NCI-H69 (cell line): Measurements from ENCODE around the gene CYP2D6.
"Not testable (repeated sequence)": the region's sequence is repeated elsewhere in the genome, so short reads cannot be mapped to it uniquely, and the experiment has no call there.

Source experiments
- DNase-seq: peaks from one replicate; lab custom pipeline; 2025; lab: John Stamatoyannopoulos, UW

Gene CYP2D6

DNA sequence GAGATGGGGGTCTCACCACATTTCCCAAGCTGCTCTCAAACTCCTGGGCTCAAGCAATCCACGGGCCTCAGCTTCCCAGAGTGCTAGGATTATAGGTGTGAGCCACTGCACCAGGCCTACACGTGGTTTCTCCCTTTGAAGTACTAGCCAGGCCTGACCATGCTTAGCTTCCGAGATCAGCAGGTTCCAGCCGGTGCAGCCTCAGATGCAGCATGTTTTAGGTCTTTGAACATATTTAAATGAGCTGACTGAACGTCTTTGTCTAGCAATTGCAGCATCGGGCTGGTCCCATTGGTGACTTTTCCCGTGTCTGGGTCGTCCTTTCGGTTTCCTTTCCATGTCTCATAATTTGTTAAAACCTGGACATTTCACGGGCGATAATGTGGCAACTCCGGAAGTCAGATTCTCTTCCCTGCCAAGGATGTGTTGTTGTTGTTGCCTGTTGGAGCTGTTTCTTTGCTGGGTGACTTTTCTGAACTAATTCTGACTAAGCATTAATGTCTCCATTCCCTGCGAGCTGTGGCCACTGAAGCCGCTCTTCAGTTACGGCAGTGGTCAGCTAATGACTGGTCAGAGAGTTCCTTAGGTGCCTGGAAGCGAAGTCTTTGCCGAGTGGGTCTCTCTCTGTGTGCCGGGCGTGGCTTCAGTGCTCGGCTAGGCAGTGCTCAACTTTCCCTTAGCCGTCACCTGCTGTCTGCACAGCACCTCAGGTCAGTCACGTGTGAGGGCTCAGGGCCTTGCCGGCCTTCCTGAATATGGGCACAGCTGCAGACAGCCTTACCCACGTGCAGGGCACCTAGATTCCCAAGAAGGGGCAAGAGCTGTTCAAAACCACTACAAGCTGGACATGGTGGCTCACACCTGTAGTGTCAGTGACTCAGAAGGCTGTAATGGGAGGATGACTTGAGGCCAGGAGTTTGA is 3.8 kb upstream of the CYP2D6 start:
- no peak for DNase-seq

DNA sequence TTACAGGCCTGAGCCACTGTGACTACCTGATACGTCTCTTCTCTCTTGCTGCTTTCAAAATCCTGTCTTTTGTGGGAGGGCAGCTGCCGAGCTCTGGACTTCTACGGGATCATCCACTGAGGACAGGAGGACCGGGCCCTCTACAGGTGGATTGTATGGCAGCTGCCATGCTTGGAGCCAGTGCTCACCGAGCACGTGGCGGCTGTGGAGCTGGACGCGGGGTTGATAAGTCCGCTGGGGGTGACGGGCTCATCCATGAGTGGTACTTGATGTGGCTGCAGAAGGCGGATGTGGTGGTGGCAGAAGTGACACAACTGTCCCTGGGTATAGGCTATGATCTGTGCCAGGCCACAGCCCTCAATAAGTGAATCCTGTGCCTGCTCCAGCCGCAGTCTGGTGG is 1.8 kb upstream of the CYP2D6 start:
- DNase-seq, result peak; percentile 16

DNA sequence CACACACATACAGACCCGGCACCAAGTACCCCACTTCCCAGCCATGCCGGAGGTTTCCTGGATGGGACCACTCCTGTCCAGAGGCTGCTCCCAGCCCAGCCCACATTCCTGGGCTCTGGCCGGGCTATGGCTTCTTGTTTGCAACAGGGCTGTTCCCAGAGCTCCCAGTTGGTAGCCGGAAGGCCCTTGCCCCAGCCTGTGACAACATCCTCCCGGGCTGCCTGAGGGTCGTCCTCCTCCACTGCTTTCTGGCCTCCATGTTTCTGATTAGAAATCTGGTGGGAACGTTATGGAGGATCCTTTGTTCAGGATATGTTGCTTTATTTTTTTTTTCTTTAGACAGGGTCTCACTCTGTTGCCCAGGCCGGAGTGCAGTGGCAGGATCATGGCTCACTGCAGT is 952 bp upstream of the CYP2D6 start:
- no peak for DNase-seq

DNA sequence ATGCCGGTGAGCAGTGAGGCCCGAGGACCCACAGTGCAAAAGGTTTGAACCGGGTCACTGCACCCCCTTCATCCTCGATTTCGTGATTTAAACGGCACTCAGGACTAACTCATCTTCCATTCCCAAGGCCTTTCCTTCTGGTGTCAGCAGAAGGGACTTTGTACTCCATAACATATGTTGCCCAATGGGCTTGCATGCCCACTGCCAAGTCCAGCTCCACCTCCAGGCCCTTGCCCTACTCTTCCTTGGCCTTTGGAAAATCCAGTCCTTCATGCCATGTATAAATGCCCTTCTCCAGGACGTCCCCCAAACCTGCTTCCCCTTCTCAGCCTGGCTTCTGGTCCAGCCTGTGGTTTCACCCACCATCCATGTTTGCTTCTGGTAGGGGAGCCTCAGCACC is 428 bp downstream of the CYP2D6 start:
- DNase-seq, result not testable (repeated sequence)

DNA sequence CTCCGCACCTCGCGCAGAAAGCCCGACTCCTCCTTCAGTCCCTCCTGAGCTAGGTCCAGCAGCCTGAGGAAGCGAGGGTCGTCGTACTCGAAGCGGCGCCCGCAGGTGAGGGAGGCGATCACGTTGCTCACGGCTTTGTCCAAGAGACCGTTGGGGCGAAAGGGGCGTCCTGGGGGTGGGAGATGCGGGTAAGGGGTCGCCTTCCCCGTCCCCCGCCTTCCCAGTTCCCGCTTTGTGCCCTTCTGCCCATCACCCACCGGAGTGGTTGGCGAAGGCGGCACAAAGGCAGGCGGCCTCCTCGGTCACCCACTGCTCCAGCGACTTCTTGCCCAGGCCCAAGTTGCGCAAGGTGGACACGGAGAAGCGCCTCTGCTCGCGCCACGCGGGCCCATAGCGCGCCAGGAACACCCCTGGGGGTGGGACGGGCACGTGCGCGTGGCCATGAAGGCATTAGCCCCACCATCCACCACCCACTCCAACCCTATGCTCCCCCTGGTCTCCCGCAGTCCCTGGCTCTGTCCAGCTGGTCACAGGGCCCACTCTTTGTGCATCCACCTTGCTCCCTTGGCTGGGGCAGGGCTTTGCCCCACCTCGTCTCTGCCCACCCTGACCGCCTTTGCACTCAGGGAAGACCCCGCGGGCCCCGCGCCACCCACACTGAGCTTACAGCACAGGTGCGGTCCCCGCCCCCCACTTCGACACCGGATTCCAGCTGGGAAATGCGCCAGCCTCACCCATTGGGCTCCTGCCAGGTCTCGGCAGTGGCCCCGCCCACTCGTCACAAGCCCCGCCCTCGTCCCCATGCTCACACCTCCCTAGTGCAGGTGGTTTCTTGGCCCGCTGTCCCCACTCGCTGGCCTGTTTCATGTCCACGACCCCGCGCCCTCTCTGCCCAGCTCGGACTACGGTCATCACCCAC is 1.6 kb downstream of the CYP2D6 start:
- DNase-seq, result peak; percentile 85

DNA sequence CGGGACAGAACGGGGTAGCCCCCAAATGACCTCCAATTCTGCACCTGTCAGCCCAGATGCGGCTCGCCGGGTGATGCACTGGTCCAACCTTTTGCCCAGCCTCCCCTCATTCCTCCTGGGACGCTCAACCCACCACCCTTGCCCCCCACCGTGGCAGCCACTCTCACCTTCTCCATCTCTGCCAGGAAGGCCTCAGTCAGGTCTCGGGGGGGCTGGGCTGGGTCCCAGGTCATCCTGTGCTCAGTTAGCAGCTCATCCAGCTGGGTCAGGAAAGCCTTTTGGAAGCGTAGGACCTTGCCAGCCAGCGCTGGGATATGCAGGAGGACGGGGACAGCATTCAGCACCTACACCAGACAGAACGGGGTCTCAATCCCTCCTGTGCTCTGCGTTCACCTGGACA is 2.6 kb downstream of the CYP2D6 start:
- not testable (repeated sequence) for DNase-seq

DNA sequence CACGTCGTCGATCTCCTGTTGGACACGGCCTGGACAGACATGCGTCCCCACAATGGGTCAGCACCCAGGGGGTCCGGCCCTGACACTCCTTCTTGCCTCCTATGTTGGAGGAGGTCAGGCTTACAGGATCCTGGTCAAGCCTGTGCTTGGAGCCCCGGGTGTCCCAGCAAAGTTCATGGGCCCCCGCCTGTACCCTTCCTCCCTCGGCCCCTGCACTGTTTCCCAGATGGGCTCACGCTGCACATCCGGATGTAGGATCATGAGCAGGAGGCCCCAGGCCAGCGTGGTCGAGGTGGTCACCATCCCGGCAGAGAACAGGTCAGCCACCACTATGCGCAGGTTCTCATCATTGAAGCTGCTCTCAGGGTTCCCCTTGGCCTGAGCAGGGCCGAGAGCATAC is 3.0 kb downstream of the CYP2D6 start:
- no peak for DNase-seq

DNA sequence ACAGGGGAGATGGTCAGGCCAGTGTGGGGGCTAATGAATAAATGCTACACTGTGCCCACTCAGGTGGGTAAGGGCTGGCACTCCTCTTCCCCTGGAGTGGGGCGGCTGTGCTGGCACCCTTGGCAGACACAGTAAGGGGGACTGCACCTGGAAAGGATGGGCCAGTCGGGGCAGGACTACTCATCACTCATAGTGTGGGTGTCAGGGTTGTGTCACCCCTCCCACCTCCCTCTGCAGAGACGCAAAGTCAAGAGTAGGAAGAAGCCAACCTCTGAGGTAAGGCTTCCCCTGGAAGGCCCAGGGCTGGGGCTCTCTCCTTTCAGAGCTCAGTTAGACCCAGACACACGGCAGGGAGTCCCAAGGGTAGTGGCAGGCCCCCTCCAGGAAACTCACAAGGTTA is 7.1 kb downstream of the CYP2D6 start:
- DNase-seq, result not testable (repeated sequence)

DNA sequence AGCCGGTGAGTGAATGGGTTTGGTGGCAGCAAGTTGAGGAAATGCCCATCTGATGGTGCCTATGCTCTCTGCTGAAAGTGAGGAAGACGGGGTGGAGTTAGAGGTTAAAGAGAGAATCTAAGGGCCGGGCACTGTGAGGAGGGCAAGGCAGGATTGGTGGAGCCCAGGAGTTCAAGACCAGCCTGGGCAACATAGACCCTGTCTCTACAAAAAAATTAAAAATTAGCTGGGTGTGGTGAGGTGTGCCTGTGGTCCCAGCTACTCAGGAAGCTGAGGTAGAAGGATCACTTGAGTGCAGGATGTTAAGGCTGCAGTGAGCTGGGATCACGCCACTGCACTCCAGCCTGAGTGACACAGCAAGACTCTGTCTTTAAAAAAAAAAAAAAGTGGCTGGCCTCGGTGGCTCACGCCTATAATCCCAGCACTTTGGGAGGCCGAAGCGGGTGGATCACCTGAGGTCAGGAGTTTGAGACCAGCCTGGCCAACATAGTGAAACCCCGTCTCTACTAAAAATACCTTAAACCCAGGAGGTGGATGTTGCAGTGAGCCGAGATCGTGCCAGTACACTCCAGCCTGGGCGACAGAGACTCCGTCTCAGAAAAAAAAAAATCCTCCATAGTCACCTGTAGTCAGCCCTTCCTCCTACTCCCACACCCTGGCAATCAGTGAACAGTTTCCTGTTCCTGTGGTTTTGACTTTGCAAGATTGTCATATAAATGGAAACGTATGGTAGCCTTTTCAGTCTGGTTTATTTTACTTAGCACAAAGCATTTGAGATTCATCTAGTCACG is 10.2 kb downstream of the CYP2D6 start:
- not testable (repeated sequence) for DNase-seq

DNA sequence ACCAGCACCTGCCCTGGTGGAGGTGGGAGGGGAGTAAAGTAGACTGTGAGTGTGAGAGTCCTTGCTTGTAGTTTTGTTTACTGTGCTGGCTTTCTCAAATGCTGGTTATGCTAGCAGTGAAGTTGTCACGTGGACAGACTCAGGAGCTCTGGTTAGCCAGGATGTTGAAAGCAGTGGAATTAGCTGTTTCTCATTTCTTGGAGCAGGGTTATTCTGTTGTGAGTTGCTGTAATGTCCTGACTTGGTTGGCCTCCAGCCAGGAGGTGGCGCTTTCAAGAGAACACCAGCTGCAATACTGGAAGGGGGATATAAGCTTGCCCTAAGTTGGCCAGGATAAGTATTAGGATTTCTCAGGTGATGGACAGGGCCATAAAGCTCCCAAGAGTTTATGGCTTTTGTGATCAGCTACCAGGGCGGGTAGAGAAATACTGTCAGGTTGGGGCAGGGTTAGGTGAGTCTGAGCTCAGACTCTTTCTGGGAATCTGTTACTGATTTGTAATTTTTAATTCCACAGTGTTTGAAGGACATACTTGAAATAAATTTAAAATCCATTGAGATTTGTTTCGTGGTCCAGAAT is 13.7 kb downstream of the CYP2D6 start:
- peak; percentile 17 for DNase-seq

DNA sequence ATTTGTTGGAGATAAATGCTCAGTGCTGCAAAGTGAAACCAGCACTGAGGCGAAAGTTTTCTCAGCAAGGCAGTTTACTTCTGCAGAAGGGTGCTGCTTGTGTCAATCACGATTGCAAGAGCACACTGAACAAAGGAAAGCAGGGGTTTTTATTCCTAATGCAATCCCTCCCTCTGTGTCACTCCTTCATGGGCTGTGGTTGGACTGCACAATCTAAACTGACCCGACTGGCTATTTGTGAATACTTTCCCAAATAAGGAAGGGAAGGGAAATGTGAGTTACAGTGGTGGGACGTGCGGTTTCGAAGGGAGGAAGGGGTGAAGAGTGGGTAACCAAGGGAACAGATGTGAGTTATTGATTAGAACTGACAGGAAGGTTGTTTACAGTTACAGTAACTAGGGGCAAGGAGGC is 15.2 kb downstream of the CYP2D6 start:
- not testable (repeated sequence) for DNase-seq

DNA sequence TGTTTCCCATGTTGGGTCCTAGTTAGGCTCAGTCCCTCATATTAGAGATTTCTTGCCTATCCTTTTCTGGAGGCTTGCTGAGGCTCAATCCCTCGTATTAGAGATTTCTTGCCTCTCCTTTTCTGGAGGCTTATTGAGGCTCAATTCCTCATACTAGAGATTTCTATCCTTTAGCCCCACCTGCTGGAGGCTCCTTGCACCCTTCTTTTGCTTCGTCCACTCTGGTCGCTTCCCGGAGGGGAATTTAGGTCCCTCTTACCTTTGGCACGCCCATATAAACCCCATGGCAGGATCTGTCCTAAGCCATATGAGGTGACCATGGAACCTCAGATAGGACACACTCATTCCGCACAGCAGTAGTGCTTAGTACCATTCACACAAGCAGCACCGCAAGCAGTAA is 15.9 kb downstream of the CYP2D6 start:
- peak; percentile 48 for DNase-seq

DNA sequence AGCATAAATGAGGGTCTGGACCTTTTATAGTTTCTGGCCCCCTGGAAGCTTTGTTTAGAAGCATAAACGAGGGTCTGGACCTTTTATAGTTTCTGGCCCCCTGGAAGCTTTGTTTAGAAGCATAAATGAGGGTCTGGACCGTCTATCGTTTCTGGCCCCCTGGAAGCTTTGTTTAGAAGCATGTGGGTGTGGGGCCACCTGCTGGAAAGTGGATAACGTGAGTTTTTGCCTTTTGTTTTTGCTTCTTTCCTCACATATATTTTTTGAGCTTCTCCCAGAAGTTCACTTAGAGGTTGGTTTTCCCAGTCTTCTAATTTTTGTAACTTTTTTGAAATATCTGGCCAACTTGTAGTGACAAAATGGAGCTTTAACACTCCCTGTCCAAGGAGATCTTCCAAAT is 17.8 kb downstream of the CYP2D6 start:
- DNase-seq, result peak; percentile 51

DNA sequence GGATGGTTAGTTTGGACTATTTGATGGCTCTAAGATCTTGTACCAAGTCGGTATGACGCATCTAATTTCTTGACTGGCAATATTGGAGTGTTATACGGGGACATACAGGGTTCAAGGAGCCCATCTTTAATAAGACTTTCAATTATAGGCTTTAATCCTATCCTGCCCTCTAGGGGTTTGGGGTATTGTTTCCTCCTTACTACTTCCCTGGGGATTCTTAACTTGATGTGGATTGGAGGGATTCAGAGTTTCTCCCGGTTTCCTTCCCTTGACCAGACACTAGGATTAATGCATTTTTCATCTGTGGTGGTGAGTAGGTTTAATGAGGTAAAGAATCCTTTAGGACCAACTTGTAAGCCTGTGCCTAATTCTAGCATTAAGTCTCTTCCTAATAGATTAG is 18.8 kb downstream of the CYP2D6 start:
- DNase-seq, result peak; percentile 31

DNA sequence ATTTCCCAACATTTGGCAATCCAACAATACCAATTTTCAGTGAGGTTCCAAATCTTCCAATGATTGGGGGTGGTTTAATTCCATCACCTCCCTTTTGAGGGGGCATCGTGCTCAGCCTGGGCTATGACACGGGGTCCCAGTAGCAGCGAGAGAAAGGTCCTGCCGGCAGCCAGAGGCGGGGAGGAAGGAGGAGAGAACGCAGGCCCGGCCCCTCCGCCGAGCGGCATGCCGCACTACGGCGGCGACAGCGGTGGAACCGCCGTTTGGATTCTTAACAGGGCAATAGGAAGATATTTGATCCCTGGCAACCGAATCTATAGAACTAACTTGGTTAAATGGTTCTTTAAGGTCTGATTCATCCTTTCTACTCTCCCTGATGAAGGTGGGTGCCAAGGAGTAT is 21.8 kb downstream of the CYP2D6 start:
- no peak for DNase-seq

DNA sequence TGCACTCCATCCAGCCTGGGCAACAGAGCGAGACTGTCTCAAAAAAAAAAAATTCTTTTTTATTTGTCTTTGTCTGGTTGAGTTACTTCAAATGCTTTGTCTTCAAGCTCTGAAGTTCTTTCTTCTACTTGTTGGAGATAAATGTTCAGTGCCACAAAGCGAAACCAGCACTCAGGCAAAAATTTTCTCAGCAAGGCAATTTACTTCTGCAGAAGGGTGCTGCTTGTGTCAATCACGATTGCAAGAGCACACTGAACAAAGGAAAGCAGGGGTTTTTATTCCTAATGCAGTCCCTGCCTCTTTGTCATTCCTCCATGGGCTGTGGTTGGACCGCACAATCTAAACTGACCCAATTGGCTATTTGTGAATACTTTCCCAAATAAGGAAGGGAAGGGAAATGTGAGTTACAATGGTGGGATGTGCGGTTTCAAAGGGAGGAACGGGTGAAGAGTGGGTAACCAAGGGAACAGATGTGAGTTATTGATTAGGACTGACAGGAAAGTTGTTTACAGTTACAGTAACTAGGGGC is 26.2 kb downstream of the CYP2D6 start:
- DNase-seq, result not testable (repeated sequence)

DNA sequence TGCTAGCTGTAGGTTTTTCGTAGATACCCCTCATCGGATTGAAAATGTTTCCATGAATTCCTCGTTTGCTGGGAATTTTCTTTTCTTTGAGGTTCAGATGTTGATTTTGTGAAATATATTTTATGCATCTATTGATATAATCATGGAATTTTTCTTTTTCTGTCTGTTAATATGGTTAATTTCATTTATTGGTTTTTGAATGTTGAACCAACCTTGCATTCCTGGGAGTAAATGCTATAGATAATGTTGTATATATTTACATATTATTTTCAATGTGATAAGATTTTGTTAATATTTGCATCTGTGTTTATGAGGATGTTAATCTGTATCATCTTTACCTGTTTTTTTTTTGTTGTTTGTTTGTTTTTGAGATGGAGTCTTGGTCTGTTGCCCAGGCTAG is 29.4 kb downstream of the CYP2D6 start:
- DNase-seq, result no peak

DNA sequence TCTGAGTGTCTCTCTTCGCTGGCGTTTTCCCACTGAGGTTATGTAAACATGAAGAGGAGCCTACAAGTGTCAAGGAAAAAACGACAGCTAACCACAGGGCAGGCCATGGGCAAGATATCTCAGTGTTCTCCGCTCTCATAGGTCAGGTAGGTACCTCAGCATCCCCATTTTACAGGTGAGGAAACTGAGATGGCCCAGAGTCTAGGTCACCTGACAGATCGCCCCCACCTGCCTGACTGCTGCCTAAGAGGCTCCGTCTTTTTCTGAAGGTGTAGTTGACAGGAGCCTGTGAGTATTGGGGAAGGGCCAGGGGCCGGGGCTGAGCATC is 39.2 kb downstream of the CYP2D6 start:
- peak; percentile 71 for DNase-seq

DNA sequence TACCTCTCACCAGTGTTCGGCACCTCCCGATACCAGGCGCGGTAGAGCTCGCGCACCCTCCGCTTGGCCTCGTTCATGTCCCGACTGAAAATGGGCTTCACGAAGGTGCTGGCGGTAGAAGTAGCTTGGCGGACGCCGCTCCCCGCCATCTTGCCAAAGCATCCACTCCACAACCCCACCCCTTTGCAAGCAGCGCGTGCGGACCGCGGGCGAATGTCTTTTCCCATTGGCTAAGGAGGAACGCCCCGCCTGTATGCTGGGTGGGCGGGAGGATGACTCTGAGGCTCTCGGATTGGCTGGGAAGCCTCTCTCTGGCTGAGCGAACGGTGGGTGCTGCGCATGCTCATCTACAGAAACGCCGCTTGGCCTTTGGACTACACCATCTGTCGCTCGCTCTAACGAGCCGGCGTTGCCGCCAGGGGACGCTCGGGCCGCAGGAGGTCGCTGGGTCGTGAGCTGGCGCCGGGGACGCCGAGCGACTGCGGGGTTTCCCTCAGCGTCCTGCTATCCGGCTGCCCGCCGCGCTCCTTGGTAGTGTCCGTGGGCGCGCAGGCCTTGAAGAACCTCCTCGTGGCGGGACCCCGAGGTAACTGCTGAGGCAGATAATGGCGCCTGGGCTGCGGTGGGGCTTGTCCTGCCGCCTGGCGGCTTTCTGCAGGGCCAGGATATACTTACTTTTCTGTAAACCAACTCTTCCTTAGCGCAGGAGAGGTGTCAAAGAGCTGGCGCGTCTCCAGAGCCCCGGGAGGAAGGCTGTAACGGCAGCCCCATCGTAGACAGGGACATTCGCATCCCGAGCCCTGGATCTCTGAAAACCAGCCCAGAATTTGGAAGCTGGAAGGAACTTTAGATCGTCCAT is 39.8 kb downstream of the CYP2D6 start, which contains the start of gene NDUFA6:
Gene NDUFA6 (minus strand): TSS at position 177 of the 859 bp plus-strand sequence. CDS start 28 bp downstream, at position 149.
- peak; percentile 100 for DNase-seq

DNA sequence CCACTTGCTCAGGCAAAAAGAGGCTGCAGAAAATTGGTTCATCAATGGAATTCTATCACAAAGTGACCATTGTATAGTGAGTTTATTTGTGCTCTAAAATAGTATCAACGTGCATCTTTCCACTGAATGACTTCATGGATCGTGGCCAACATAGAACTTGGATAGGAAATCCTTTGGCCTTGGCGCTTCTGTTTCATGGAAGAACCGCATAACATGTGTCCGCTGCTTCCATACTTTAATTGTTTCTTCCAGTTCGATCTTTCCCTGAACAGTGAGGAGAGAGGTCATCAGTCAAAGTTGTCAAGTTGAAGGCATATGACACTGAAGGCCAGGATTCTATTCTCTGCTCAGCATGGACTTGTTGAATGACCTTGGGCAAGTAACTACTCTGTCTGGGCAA is 44.6 kb downstream of the CYP2D6 start:
- no peak for DNase-seq
